Measurements from ENCODE around the gene ANO1.

ANO1 gene

DNA sequence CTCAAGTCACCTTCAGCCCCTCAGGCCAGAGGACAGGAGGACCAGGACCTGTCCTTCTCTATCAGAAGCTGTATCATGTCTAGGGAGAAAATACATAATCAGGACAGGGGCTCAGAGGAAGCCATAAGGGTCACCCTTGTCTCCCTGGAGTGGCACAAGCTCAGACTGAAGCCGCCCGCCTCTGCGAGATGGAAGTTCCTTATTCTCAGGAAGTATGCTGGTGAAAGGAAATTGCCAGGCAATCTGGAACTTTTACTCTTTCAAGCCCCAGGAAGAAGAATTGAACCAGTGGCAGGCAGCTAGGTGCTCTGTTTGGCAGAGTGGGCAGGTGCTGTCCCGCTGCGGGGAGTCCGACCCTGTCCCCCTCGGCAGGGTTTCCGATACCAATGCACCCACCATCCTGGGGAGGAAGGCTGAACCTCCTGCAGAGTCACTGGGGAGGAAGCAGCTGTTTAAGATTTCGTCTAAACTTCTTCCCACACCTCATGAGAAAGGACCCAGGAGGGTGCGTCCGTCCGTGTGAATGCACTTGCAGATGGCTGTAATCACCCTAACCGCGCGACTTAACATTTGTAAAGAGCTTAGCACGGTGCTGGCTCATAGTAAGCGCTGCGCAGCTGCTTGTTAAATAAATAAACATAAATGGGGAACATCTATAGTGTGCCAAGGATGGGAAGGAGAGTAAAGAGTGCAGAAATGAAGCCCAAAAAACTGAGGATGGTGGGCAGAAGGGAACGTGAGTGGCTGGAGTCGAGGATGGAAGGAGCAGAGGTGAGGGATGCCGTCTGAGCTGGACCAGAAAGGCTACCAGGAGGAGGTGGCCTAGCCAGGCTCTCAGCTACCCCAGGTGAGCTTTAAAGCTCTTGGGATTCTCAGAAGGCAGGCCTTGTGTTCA, 5.0 kb upstream of the ANO1 start:
- TF ChIP-seq, protein P1, sequence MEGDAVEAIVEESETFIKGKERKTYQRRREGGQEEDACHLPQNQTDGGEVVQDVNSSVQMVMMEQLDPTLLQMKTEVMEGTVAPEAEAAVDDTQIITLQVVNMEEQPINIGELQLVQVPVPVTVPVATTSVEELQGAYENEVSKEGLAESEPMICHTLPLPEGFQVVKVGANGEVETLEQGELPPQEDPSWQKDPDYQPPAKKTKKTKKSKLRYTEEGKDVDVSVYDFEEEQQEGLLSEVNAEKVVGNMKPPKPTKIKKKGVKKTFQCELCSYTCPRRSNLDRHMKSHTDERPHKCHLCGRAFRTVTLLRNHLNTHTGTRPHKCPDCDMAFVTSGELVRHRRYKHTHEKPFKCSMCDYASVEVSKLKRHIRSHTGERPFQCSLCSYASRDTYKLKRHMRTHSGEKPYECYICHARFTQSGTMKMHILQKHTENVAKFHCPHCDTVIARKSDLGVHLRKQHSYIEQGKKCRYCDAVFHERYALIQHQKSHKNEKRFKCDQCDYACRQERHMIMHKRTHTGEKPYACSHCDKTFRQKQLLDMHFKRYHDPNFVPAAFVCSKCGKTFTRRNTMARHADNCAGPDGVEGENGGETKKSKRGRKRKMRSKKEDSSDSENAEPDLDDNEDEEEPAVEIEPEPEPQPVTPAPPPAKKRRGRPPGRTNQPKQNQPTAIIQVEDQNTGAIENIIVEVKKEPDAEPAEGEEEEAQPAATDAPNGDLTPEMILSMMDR (IDR thresholded peaks at IDR 0.05; ENCODE audit: borderline replicate concordance, insufficient read depth, low read depth, low read length): no peak
- H3K4me3 ChIP-seq (ENCODE audit: low read depth, low read length): no peak overlapping the region

DNA sequence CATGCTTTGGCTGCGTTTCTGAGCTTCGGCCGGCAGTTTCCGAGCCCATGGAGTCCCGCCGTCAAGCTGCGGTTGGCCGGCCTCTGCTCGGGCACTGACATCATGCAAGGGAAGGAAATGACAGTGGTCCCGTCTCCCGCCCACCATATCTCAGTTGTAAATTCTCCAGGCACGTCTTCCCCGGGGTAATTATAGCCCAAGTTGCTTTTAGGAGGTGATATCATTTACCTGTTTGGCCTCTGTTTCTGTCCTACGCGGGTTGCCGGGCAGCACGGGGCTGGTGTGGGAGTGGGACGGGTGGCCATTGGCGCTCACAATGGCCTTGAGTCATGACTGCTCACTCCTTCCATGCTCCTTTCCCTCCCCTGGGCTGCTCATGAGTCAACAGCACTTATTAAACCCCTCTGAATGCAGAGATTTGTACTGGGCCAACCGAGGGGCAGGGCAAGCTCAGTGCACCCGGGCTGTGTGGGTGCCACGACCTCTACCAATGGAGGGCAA, 4.2 kb upstream of the ANO1 start:
- no peak overlapping the region for H3K4me3 ChIP-seq (ENCODE audit: low read depth, low read length)

DNA sequence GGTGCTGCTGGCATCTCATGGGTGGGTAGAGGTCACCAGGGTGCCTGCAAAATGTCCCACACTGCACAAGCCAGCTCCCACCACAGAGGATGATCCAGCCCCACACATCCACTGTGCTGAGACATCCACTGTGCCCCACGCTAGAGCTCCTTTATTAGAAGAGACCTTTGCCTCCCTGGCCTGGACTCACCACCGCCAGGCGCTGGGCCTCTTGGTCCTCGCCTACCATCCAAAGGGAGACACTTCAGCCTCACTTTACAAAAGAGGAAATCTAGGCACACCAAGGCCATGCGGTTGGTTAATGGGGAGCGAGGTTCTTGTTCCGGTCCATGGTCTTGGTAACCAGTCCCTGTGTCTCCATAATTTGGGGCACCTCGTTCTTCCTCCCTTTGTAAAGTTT, 3.4 kb upstream of the ANO1 start:
- H3K4me3 ChIP-seq (ENCODE audit: low read depth, low read length): no peak overlapping the region
- TF ChIP-seq, protein P1 (IDR thresholded peaks at IDR 0.05; ENCODE audit: borderline replicate concordance, insufficient read depth, low read depth, low read length): no peak

More for the DNA sequence above, 4.2 kb upstream of the ANO1 start:
- TF ChIP-seq, protein P1 (IDR thresholded peaks at IDR 0.05; ENCODE audit: borderline replicate concordance, insufficient read depth, low read depth, low read length): no peak

DNA sequence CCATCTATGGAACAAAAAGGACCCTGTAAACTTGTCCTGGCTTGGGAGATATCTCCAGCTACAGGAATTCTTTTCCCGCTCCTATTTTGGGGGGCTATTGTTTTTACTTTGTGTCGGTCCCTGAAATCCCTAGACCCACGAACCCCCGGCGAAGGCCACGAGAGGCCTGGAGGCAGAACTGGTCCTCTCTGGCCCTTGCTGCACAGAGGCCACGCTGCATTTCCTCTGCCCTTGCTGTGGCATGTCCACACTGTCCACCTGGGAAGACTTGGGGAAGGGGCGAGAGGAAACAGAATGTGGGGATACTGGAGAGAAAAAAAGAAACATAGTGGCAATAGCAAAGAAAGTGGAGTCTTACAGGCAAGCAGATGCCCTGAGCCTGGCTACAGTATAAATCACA, 2.3 kb upstream of the ANO1 start:
- H3K4me3 ChIP-seq (ENCODE audit: low read depth, low read length): no peak overlapping the region
- TF ChIP-seq, protein P1 (IDR thresholded peaks at IDR 0.05; ENCODE audit: borderline replicate concordance, insufficient read depth, low read depth, low read length): no peak

DNA sequence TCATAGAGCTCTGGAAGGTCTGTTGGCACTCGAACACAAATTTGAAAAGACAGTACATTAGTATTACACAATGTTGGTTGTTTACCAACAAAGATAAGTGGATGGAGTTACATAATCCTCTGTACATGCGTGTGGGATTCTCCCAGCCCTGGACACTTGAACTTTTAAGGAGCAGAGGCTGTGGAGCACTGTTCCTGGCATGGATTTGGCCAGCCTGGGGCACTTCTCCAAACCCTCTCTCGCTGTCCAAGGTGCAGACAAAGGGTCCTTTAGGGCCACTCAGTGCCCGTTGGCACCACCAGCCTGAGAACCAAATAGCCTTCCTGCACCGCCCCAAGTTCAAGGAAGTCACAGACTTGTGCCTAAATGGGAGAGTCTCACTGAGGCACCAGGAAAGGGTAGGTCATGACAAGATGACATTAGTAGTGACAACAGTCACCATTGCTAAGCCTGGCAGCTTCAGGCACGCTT, 1.6 kb upstream of the ANO1 start:
- no peak overlapping the region for H3K4me3 ChIP-seq (ENCODE audit: low read depth, low read length)
- TF ChIP-seq, protein P1 (IDR thresholded peaks at IDR 0.05; ENCODE audit: borderline replicate concordance, insufficient read depth, low read depth, low read length): no peak

DNA sequence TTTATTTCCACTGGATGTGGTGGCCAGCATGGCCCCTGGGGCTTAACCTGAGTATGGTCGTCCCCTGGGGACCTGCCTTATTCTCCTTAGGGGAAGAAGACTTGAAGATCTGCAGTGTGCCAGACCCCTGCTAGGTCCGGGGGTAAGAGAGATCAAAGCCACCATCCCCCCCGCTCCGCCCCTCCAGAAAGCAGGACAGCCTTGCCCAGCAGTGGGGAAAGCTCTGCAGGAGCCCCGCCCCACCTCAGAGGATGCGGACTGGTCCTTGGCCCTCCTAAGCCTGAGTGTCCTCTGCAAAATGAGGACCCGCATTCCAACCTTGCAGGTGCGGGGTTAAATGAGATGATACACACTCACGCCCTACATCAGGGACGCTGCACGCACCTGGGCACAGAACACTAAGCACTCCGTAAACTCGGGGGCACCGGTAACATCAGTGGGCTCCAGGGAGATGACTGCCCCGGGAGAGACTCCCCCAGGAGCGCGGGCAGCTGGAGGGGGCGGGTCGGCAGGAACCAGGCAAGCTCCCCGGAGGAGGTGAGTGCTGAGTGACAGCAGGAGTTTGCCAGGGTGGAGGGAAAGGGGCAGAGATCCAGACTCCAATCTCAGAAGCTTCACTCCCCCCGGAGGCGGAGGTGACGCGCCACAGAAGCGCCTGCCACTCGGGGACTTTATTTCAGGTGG, 564 bp upstream of the ANO1 start:
- no peak overlapping the region for H3K4me3 ChIP-seq (ENCODE audit: low read depth, low read length)
- TF ChIP-seq, protein P1 (IDR thresholded peaks at IDR 0.05; ENCODE audit: borderline replicate concordance, insufficient read depth, low read depth, low read length): no peak

Measured in GM12875 (cell line).